NCI-H510A (cell line): ENCODE data around the gene SLC6A3.
A peak's percentile ranks its signal among the peaks of the same experiment; 100 is the strongest.

Experiments used
- DNase-seq: peaks from one replicate; lab custom pipeline; 2025; lab: John Stamatoyannopoulos, UW

Gene SLC6A3

DNA sequence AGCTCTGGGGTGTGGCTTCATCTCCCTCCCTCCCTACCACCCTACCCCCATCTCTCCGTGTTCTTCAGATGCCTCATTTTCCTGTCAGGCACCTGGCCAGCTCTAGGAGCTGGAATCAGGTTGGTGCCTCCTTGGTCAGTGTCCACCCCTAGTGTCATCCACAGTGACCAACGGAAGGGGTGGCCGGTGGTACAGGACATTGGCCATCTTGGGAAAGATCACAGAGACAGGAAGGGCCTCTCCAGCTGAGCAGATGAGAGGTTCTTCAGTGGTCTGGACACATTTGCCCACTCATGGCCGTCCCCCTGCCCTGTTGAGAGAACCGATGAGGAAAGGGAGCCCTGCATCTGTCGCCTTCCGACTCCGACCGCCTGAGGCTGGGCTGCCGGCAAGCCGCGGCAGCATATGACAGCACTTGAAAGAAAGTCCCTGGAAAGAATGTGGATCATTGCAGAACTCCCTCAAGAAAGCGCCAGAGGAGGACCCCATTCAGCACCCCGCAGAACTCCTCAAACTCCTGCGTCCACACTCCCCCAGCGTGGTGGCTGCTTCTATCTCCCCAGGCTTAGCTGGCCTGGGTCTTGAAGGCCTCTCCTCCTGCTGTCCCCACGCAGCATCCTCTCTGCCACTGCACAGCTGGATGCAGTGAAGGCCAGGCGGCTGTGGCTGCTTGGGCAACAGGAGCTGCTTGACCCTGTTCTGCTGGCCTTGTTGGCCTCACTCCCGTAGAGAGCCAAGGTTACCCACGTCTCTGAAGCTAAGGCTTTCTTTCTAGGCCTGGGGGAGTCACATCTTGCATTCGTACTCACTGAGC is 98.4 kb downstream of the SLC6A3 start:
- DNase-seq: no peak

DNA sequence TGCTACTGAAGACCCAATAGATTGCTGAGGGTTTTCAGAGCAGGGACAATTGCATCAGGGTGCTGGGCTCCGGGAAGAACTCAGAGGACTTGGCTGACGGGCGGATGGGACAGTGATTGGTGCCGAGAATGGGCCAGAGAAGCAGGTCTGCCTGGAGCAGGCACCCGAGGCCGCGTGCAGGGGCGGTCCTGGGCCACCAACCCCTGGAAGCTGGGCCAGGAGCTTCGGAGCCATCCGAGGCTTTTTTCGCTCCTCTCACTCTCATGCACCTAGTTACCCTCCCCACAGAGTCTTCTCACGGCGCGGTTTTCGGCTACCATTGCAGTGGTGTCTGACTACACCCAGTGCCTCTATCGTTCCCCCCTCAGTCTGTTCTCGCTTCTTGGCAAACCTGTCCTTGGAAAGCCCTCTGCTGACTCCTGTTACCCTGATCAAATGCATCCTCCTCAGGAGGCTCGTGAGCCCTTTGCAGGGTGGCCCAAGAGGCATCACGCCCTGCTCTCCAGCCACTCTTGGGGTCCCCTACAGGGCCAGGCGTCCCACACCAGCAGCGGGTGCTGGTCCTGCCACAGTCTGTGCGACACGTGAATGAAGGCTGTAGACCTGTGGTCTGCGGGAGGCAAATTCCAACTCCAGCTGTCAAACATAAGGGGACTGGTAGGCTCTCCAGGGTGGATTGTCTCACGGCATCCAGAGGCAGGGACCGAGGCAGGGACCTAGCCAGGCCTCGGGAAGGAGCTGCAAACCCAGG is 99.2 kb downstream of the SLC6A3 start:
- no peak for DNase-seq

DNA sequence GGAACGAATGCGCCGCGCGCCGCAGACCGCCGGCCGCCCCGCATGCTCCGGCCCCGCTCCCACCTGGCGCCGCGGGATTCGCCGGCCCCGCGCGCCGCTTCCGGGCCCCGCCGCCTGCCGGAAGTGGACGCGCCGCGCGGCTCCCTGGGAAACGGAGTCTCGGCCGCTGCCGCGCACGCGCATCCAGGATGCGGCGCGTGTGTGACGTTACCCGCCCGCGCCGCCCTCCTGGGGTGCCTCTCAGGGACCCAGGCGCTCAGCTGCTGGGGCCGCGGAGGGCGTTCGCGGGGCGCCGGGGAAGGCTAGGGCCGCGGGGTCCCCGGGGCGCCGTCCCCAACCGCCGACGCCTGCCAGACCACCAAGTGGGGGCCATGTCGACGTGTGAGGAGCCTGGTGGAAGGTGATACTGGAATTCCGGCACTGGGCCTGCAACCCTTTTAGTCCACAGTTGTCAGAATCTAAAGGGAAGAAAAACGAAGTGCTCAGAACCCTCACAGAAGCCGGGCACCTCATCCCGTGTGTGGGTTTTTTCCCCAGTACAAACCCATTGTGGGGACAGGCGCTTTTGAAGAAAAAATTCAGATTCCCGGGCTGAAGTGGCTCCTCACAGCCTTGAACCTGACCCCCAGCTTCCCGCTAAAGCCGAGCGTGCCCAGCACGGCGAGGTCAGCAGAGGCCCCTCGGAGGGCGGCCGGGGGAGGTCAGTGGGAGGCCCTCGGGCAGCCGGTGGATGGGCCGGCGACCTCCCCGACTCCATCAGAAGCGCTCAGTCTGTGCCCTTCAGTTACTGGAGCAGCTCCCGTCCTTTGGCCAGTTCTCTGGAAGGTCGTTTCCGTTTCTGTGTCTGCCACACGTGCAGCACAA is 100.0 kb downstream of the SLC6A3 start, which contains the start of gene CLPTM1L:
CLPTM1L (minus strand) TSS at position 125 of the 864 bp plus-strand sequence. CDS start 258 bp downstream, outside the sequence.
- DNase-seq: peak; percentile 84

DNA sequence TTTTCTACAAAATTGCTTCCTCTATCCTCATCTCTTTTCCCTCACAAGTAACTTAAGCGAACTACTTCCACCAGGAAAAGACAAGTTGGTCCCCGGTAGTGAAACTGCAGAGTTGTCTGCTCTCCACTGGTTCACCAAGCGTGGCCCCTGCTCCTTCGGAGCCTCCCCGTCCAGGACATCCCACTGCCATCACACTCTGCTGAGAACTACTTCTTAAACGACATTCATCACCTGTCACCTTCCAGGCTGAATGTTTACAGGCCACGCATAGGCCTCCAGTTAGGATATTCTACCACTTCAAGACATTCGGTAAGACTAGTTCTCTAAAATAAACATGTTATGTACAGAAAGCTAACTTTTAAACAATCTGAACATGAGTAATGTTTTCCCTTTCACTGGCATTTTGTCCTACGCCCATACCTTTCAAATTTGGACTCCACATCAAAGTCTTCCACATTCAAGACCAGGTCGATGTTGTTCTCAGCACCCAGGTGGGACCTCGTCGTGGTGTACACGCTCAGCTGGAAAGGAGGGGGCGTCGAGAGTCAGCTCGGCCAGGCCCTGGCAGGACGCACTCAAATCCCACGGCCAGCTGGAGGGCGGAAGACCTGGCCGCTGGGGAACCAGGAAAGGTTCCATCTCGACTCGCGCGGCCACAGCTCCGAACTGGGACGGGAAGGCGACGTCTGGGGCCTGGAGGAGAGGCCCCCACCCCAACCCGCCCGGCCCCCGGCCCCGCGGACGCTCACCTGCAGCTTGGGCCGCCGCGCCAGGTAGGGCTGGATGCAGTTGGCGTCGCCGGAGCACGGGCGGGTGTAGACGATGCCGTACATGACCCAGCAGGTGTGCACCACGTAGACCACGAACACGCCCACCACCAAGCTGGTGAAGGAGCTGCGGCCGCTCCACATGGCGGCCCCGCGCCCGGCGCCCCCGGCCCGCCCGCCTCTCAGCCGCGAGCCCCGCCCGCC is 101.0 kb downstream of the SLC6A3 start:
- no peak for DNase-seq

DNA sequence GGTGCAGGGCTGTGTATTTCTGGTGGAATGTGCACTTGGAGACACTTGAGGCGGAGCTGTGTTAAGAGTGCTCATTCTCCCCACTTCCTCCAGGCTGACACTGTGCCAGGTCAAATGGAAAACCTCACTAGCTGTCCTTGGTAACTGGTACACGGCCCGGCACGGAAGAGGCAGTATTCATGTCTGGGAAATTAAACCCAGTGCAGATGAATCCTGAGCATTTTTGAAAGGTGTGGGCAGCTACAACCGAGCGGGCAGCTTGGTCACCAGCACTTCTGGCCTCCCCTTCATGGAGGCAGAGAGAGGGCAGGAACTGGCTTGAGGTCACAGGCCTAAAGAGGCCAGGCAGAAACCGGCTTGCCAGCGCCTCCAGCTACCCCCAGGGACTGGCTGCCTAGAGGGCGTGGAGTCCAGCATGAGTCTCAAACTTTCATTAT is 101.9 kb downstream of the SLC6A3 start:
- no peak for DNase-seq
